HG03469 (cell line): ENCODE measurements around the gene CDH19.
"Not testable (repeated sequence)": the region's sequence is repeated elsewhere in the genome, so short reads cannot be mapped to it uniquely, and the experiment has no call there.

ENCODE experiments used
- ATAC-seq: cut with Tn5 transposase; IDR thresholded peaks from one replicate; pipeline ENCODE4 v1.9.1; 2021; ENCODE audit warnings: mild to moderate bottlenecking, moderate library complexity, moderate number of reproducible peaks; ENCODE audit not compliant: unreplicated experiment

Gene CDH19

GRCh38 chr18:66466184-66466583 lies 137.7 kb downstream of the CDH19 start:
- not testable (repeated sequence) for ATAC-seq

DNA sequence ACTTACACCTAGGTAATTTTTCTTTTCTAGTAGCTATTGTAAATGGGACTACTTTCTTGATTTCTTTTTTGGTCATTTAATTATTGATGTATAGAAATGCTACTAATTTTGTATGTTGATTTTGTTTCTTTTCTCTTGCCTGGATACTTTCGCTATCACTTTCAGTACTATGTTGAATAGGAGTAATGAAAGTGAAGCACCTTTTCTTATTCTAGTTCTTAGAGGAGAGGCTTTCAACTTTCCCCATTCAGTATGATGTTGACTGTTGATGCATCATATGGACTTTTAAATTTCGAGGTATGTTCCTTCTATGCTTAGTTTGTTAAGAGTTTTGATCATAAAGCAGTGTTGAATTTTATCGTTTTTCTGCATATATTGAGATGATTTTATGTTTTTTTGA lies 142.5 kb downstream of the CDH19 start:
- no peak for ATAC-seq

GRCh38 chr18:66457245-66457644 lies 146.6 kb downstream of the CDH19 start:
- ATAC-seq: no peak
